Measurements from ENCODE around the gene HKDC1. TPM values are rescaled to one million over a fixed set of nuclear protein-coding genes. Genes with fewer than 3 reads are reported as not detected.
A peak's percentile ranks its signal among the peaks of the same experiment; 100 is the strongest.

HKDC1 gene
- total and polyA plus RNA-seq, 8 donors, result 3.7 to 11.1 (median 7.3) TPM

GRCh38 chr10:69237528-69238159, 17.5 kb downstream of the HKDC1 start:
- H3K36me3 ChIP-seq, result no peaks in the 10 kb centered on the region
- no peaks in the 10 kb centered on the region for H3K4me1 ChIP-seq
- WGBS, 2 donors, result 25 to 28% methylated on average over 17 of the region's 17 CpGs
- no peak overlapping the region for H3K27ac ChIP-seq
- H3K4me3 ChIP-seq, result no peak overlapping the region
- peak; percentile 71 to 89 (median 82) for TF ChIP-seq CTCF (IDR thresholded peaks at IDR 0.05)
- DNase-seq, result peak; percentile 67 to 97 (median 87)
- no peaks in the 10 kb centered on the region for H3K27me3 ChIP-seq
- no peak for FAIRE-seq
- peak; percentile 97 to 100 (median 98) for ATAC-seq
- no peaks in the 10 kb centered on the region for H3K9me3 ChIP-seq
- intact Hi-C loops (cut with DNase I), result loop anchor here in 2 of 3 donors (5.0 to 10.0 kb wide), 2 partner anchors 155 to 257 kb away; no protein-coding TSS in a partner anchor

GRCh38 chr10:69239136-69239535, 19.0 kb downstream of the HKDC1 start:
- intact Hi-C loops (cut with DNase I), result loop anchor here in 2 of 3 donors (5.0 to 10.0 kb wide), 2 partner anchors 153 to 256 kb away; no protein-coding TSS in a partner anchor
- Histone ChIP-seq H3K9me3 (no peaks in the 10 kb centered on the region), H3K27me3 (no peaks in the 10 kb centered on the region), H3K4me1 (no peaks in the 10 kb centered on the region), H3K4me3 (no peak overlapping the region), H3K27ac (no peak overlapping the region), H3K36me3 (no peaks in the 10 kb centered on the region)
- DNase-seq (no peak), FAIRE-seq (no peak), ATAC-seq (no peak)
- no peak for TF ChIP-seq CTCF (IDR thresholded peaks at IDR 0.05)
- 68 to 78% methylated on average over 5 of the region's 5 CpGs for WGBS, 2 donors

GRCh38 chr10:69239816-69240434, 19.8 kb downstream of the HKDC1 start:
- FAIRE-seq (no peak), ATAC-seq (no peak), DNase-seq (no peak)
- Histone ChIP-seq H3K36me3 (no peaks in the 10 kb centered on the region), H3K27me3 (no peaks in the 10 kb centered on the region), H3K27ac (no peak overlapping the region), H3K4me1 (no peaks in the 10 kb centered on the region), H3K9me3 (no peaks in the 10 kb centered on the region), H3K4me3 (no peak overlapping the region)
- 81 to 87% methylated on average over 6 of the region's 6 CpGs for WGBS, 2 donors
- no peak for TF ChIP-seq CTCF (IDR thresholded peaks at IDR 0.05)
- intact Hi-C loops (cut with DNase I), result loop anchor here (5.0 to 10.0 kb wide), 3 partner anchors 152 to 255 kb away; no protein-coding TSS in a partner anchor

- ATAC-seq (no peak), DNase-seq (no peak), FAIRE-seq (no peak)
- Histone ChIP-seq H3K27ac (no peak overlapping the region), H3K4me1 (no peaks in the 10 kb centered on the region), H3K36me3 (no peaks in the 10 kb centered on the region), H3K27me3 (no peaks in the 10 kb centered on the region), H3K4me3 (no peak overlapping the region), H3K9me3 (no peaks in the 10 kb centered on the region)
- 79 to 87% methylated on average over 11 of the region's 11 CpGs for WGBS, 2 donors
- intact Hi-C loops (cut with DNase I), result loop anchor here in 1 of 3 donors (10.0 kb wide), 1 partner anchor 154 kb away; no protein-coding TSS in a partner anchor
- no peak for TF ChIP-seq CTCF (IDR thresholded peaks at IDR 0.05)
Measured at GRCh38 chr10:69240455-69240854, 20.3 kb downstream of the HKDC1 start.

GRCh38 chr10:69241575-69241974, 21.4 kb downstream of the HKDC1 start:
- ATAC-seq (no peak), FAIRE-seq (no peak), DNase-seq (no peak)
- H3K9me3 ChIP-seq, result no peaks in the 10 kb centered on the region
- no peaks in the 10 kb centered on the region for H3K36me3 ChIP-seq
- intact Hi-C loops (cut with DNase I), result loop anchor here in 1 of 3 donors (10.0 kb wide), 1 partner anchor 153 kb away; no protein-coding TSS in a partner anchor
- no peak for TF ChIP-seq CTCF (IDR thresholded peaks at IDR 0.05)
- H3K4me3 ChIP-seq, result no peak overlapping the region
- WGBS, 2 donors, result 73 to 79% methylated on average over 7 of the region's 7 CpGs
- no peak overlapping the region for H3K27ac ChIP-seq
- H3K27me3 ChIP-seq, result no peaks in the 10 kb centered on the region
- H3K4me1 ChIP-seq, result no peaks in the 10 kb centered on the region
